Hepatocyte (in vitro differentiated cells): ENCODE data around the gene FCRL6. TPM values are rescaled to one million over a fixed set of nuclear protein-coding genes. Genes with fewer than 3 reads are reported as not detected.

Source experiments
- DNase-seq: peaks from one replicate; pipeline ENCODE4 v3.0.0-alpha.2; 2016; ENCODE audit warnings: low spot score
- H2AFZ ChIP-seq: fragments of 200-600 bp; sonication (generic); 2 replicates; pipeline ENCODE4 v1.6.0; 2016; ENCODE audit warnings: antibody characterized with exemption, mild to moderate bottlenecking
- H3K27ac ChIP-seq: fragments of 200-600 bp; sonication (generic); 2 replicates; pipeline ENCODE4 v1.5.1; 2016; ENCODE audit warnings: mild to moderate bottlenecking
- H3K27me3 ChIP-seq: fragments of 200-600 bp; sonication (generic); 2 replicates; pipeline ENCODE4 v1.6.1; 2016
- H3K36me3 ChIP-seq: fragments of 200-600 bp; sonication (generic); replicated peaks from 2 replicates; pipeline ENCODE4 v1.5.1; 2016; ENCODE audit warnings: low read depth; ENCODE audit not compliant: insufficient read depth
- H3K4me1 ChIP-seq: fragments of 200-600 bp; sonication (generic); 2 replicates; pipeline ENCODE4 v1.5.1; 2016; ENCODE audit warnings: mild to moderate bottlenecking, moderate library complexity; ENCODE audit not compliant: insufficient read depth
- H3K4me2 ChIP-seq: fragments of 200-600 bp; sonication (generic); 2 replicates; pipeline ENCODE4 v1.6.0; 2016
- H3K4me3 ChIP-seq: fragments of 200-600 bp; sonication (generic); 2 replicates; pipeline ENCODE4 v1.5.1; 2016; ENCODE audit warnings: mild to moderate bottlenecking
- H3K79me2 ChIP-seq: fragments of 200-600 bp; sonication (generic); 2 replicates; pipeline ENCODE4 v1.6.0; 2017; ENCODE audit warnings: mild to moderate bottlenecking
- H3K9me2 ChIP-seq: fragments of 200-600 bp; sonication (generic); replicated peaks from 2 replicates; pipeline ENCODE4 v1.6.0; 2017; ENCODE audit warnings: mild to moderate bottlenecking; ENCODE audit not compliant: insufficient read depth
- H3K9me3 ChIP-seq: fragments of 200-600 bp; sonication (generic); 2 replicates; pipeline ENCODE4 v1.5.1; 2016; ENCODE audit warnings: low read depth, mild to moderate bottlenecking
- H4K20me1 ChIP-seq: fragments of 200-600 bp; sonication (generic); 2 replicates; pipeline ENCODE4 v1.6.0; 2016; ENCODE audit warnings: mild to moderate bottlenecking; ENCODE audit not compliant: insufficient read depth, poor library complexity, severe bottlenecking
- CTCF ChIP-seq: fragments of 200-600 bp; sonication (generic); IDR thresholded peaks from 2 replicates; pipeline ENCODE4 v1.5.1; 2016; ENCODE audit warnings: antibody characterized with exemption, mild to moderate bottlenecking; ENCODE audit not compliant: poor library complexity
- EZH2 ChIP-seq: fragments of 200-600 bp; sonication (generic); IDR thresholded peaks from 2 replicates; pipeline ENCODE4 v1.6.1; 2016; ENCODE audit warnings: antibody characterized with exemption, mild to moderate bottlenecking, borderline replicate concordance
- EZH2phosphoT487 ChIP-seq: fragments of 200-600 bp; sonication (generic); IDR thresholded peaks from one replicate; pipeline ENCODE4 v1.6.1; 2018; ENCODE audit warnings: antibody characterized with exemption, mild to moderate bottlenecking, low read depth, moderate library complexity; ENCODE audit not compliant: unreplicated experiment, severe bottlenecking
- WGBS: methylation state at CpG from one replicate; pipeline ENCODE4 v1.1.6; 2016; ENCODE audit warnings: low lambda C conversion rate; ENCODE audit errors: missing lambda C conversion rate; 5-methylcytosine and 5-hydroxymethylcytosine counted together
- polyA plus RNA-seq: library from polyadenylated mRNA; unstranded; fragments of >200 nt; fragmentation: Nextera tagmentation; extraction: Ambion mirVana; gene quantifications from 2 replicates; pipeline ENCODE4 v1.2.1, GENCODE V29; 2016
- total RNA-seq: library from RNA; depleted of rRNA; stranded (reverse); fragments of >200 nt; gene quantifications from 2 replicates; pipeline ENCODE4 v1.2.3, GENCODE V29; 2014

The FCRL6 gene
- total and polyA plus RNA-seq, 2 experiments from 2014 or later = not detected

- no peak overlapping the region for H3K4me3 ChIP-seq
- no peak for DNase-seq
- no peaks in the 10 kb centered on the region for H4K20me1 ChIP-seq
- H3K9me2 ChIP-seq = no peaks in the 10 kb centered on the region
- H2AFZ ChIP-seq = no peak overlapping the region
- H3K4me1 ChIP-seq = no peaks in the 10 kb centered on the region
- no peak overlapping the region for H3K4me2 ChIP-seq
- no peaks in the 10 kb centered on the region for H3K27me3 ChIP-seq
- 83% methylated on average over 8 of the region's 8 CpGs for WGBS
- TF ChIP-seq EZH2phosphoT487 (no peak), CTCF (peak; percentile 18), EZH2 (no peak)
- no peak overlapping the region for H3K27ac ChIP-seq
- no peaks in the 10 kb centered on the region for H3K9me3 ChIP-seq
- H3K36me3 ChIP-seq = no peaks in the 10 kb centered on the region
- H3K79me2 ChIP-seq = no peaks in the 10 kb centered on the region
Measured at GRCh38 chr1:159835862-159836525, 33.8 kb downstream of the FCRL6 start.

GRCh38 chr1:159838715-159839114 is 36.6 kb downstream of the FCRL6 start:
- Histone ChIP-seq H3K4me2 (no peak overlapping the region), H3K27me3 (no peaks in the 10 kb centered on the region), H3K27ac (no peak overlapping the region), H3K36me3 (no peaks in the 10 kb centered on the region), H3K9me3 (no peaks in the 10 kb centered on the region), H3K4me3 (no peak overlapping the region), H2AFZ (no peak overlapping the region), H4K20me1 (no peaks in the 10 kb centered on the region), H3K9me2 (no peaks in the 10 kb centered on the region), H3K4me1 (no peaks in the 10 kb centered on the region), H3K79me2 (no peaks in the 10 kb centered on the region)
- no peak for DNase-seq
- TF ChIP-seq CTCF = no peak
- no peak for TF ChIP-seq EZH2phosphoT487
- no peak for TF ChIP-seq EZH2
- WGBS = 78% methylated on average over 1 of the region's 1 CpG

GRCh38 chr1:159839116-159839849 is 37.1 kb downstream of the FCRL6 start:
- H2AFZ ChIP-seq = no peak overlapping the region
- no peaks in the 10 kb centered on the region for H3K79me2 ChIP-seq
- no peak for TF ChIP-seq EZH2
- TF ChIP-seq CTCF = no peak
- no peak for TF ChIP-seq EZH2phosphoT487
- no peaks in the 10 kb centered on the region for H4K20me1 ChIP-seq
- no peak overlapping the region for H3K4me2 ChIP-seq
- H3K9me3 ChIP-seq = no peaks in the 10 kb centered on the region
- no peak for DNase-seq
- H3K27ac ChIP-seq = no peak overlapping the region
- H3K4me3 ChIP-seq = no peak overlapping the region
- no peaks in the 10 kb centered on the region for H3K27me3 ChIP-seq
- H3K4me1 ChIP-seq = no peaks in the 10 kb centered on the region
- WGBS = 92% methylated on average over 5 of the region's 5 CpGs
- no peaks in the 10 kb centered on the region for H3K9me2 ChIP-seq
- H3K36me3 ChIP-seq = no peaks in the 10 kb centered on the region
